Suprapubic skin (tissue), 4 donors: ENCODE measurements around the gene ZFYVE1. TPM values are rescaled to one million over a fixed set of nuclear protein-coding genes. Genes with fewer than 3 reads are reported as not detected.
"Not testable (repeated sequence)": the region's sequence is repeated elsewhere in the genome, so short reads cannot be mapped to it uniquely, and the experiment has no call there.

Source experiments
- DNase-seq, 2 donors: peaks; one replicate each; pipeline ENCODE4 v3.0.0-alpha.2; 2019; ENCODE audit warnings: low spot score in 2 of 2
- H3K27ac ChIP-seq: fragments of 200-600 bp; sonication (generic); one replicate; pipeline ENCODE4 v1.5.1; 2019
- H3K27me3 ChIP-seq: fragments of 200-600 bp; sonication (generic); one replicate; pipeline ENCODE4 v1.5.1; 2019
- H3K36me3 ChIP-seq: fragments of 200-600 bp; sonication (generic); one replicate; pipeline ENCODE4 v1.5.1; 2019
- H3K4me1 ChIP-seq: fragments of 200-600 bp; sonication (generic); one replicate; pipeline ENCODE4 v1.5.1; 2019
- H3K4me3 ChIP-seq: fragments of 200-600 bp; sonication (generic); one replicate; pipeline ENCODE4 v1.5.1; 2019; ENCODE audit warnings: mild to moderate bottlenecking
- H3K9me3 ChIP-seq: fragments of 200-600 bp; sonication (generic); one replicate; pipeline ENCODE4 v1.5.1; 2019
- EP300 ChIP-seq: sonication (generic); formaldehyde crosslinking; IDR thresholded peaks from one replicate; pipeline ENCODE4 v1.6.1; 2017; ENCODE audit warnings: antibody characterized with exemption
- POLR2A ChIP-seq, 2 donors: fragments of 450-650 bp; IDR thresholded peaks; one replicate each; pipeline ENCODE4 v1.6.1; 2017; ENCODE audit warnings: antibody characterized with exemption in 2 of 2, mild to moderate bottlenecking in 2 of 2, moderate library complexity in 2 of 2
- POLR2AphosphoS5 ChIP-seq, 3 donors: sonication (generic); formaldehyde crosslinking; IDR thresholded peaks; one replicate each; pipeline ENCODE4 v1.6.1; 2017; ENCODE audit warnings: antibody characterized with exemption in 3 of 3
- WGBS: methylation state at CpG from one replicate; pipeline ENCODE4 v1.1.5; 2018; 5-methylcytosine and 5-hydroxymethylcytosine counted together
- total RNA-seq, 4 donors: library from RNA; depleted of rRNA; stranded (reverse); fragments of >200 nt; gene quantifications; one replicate each; pipeline ENCODE4 v1.1.0, GENCODE V29; 2016
- TF ChIP-seq, protein P1 (sequence below), 2 donors: fragments of 200-600 bp in 1 of 2; fragments of 450-650 bp in 1 of 2; sonication (generic) in 1 of 2; IDR thresholded peaks; one replicate each; pipeline ENCODE4 v1.5.1; 2016 to 2019; ENCODE audit warnings: antibody characterized with exemption in 2 of 2, mild to moderate bottlenecking in 1 of 2, moderate library complexity in 1 of 2

Gene ZFYVE1
- total RNA-seq, 4 donors from 2014 or later: 17.7 to 42.9 (median 25.9) TPM

DNA sequence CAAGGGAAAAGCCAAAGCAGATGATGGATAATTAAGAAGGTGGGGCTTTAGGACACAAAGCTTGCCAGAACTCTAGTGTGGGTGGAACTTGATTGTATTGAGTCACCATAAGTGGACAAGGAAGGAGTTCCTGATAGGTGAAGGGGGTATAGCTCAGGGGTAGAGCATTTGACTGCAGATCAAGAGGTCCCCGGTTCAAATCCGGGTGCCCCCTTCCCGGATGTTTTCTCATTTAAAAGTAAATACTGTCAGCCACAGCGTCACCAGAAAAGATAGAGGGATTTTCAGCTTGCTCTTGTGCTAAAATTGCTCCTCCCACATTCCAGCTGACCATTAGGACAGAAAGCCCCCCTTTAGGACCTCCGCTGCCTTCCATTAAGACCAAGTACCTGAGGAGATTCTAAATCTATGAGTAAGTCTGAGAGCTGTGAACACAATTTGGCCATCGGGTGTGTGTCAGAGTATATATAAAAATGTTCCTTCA, 64.0 kb downstream of the ZFYVE1 start:
- Histone ChIP-seq H3K36me3 (peaks cover 33% of the 10 kb centered on the region), H3K27ac (no peak overlapping the region), H3K4me1 (no peaks in the 10 kb centered on the region), H3K9me3 (no peaks in the 10 kb centered on the region), H3K4me3 (no peak overlapping the region), H3K27me3 (no peaks in the 10 kb centered on the region)
- DNase-seq: no peak
- TF ChIP-seq POLR2A (IDR thresholded peaks at IDR 0.05) (no peak), POLR2AphosphoS5 (IDR thresholded peaks at IDR 0.05) (no peak), EP300 (no peak)
- TF ChIP-seq, protein P1, sequence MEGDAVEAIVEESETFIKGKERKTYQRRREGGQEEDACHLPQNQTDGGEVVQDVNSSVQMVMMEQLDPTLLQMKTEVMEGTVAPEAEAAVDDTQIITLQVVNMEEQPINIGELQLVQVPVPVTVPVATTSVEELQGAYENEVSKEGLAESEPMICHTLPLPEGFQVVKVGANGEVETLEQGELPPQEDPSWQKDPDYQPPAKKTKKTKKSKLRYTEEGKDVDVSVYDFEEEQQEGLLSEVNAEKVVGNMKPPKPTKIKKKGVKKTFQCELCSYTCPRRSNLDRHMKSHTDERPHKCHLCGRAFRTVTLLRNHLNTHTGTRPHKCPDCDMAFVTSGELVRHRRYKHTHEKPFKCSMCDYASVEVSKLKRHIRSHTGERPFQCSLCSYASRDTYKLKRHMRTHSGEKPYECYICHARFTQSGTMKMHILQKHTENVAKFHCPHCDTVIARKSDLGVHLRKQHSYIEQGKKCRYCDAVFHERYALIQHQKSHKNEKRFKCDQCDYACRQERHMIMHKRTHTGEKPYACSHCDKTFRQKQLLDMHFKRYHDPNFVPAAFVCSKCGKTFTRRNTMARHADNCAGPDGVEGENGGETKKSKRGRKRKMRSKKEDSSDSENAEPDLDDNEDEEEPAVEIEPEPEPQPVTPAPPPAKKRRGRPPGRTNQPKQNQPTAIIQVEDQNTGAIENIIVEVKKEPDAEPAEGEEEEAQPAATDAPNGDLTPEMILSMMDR (IDR thresholded peaks at IDR 0.05): no peak
- 61% methylated on average over 6 of the region's 6 CpGs for WGBS

DNA sequence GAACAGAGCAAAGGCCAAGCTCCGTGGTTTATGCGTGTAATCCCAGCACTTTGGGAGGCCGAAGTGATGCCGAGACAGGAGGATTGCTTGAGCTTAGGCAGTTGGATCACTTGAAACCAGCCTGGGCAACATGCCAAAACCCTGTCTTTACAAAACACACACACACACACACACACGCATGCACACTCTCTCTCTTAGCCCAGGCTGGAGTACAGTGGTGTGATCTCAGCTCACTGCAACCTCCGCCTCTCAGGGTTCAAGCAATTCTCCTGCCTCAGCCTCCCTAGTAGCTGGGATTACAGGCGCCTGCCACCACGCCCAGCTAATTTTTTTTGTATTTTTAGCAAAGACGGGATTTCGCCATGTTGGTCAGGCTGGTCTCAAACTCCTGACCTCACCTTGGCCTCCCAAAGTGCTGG, 64.6 kb downstream of the ZFYVE1 start:
- H3K4me1 ChIP-seq, H3K27ac ChIP-seq, H3K4me3 ChIP-seq, H3K9me3 ChIP-seq, H3K27me3 ChIP-seq, DNase-seq: not testable (repeated sequence)
- H3K36me3 ChIP-seq: peaks cover 38% of the 10 kb centered on the region
- 79% methylated on average over 10 of the region's 10 CpGs for WGBS

GRCh38 chr14:72961579-72962335, 65.1 kb downstream of the ZFYVE1 start:
- no peaks in the 10 kb centered on the region for H3K27me3 ChIP-seq
- WGBS: 81% methylated on average over 10 of the region's 10 CpGs

GRCh38 chr14:72961016-72961415, 65.9 kb downstream of the ZFYVE1 start:
- H3K27me3 ChIP-seq, H3K27ac ChIP-seq, H3K4me3 ChIP-seq, H3K4me1 ChIP-seq, DNase-seq, H3K9me3 ChIP-seq: not testable (repeated sequence)
- H3K36me3 ChIP-seq: peaks cover 52% of the 10 kb centered on the region
- 92% methylated on average over 4 of the region's 4 CpGs for WGBS

More at GRCh38 chr14:72961579-72962335, 65.1 kb downstream of the ZFYVE1 start:
- Histone ChIP-seq H3K27ac (no peak overlapping the region), H3K4me1 (no peaks in the 10 kb centered on the region), H3K36me3 (peaks cover 44% of the 10 kb centered on the region), H3K9me3 (no peaks in the 10 kb centered on the region), H3K4me3 (no peak overlapping the region)
- no peak for DNase-seq
- TF ChIP-seq POLR2AphosphoS5 (IDR thresholded peaks at IDR 0.05) (no peak), EP300 (no peak)

GRCh38 chr14:72958548-72958947, 68.4 kb downstream of the ZFYVE1 start:
- Histone ChIP-seq H3K36me3 (peaks cover 68% of the 10 kb centered on the region), H3K4me3 (no peak overlapping the region), H3K27me3 (no peaks in the 10 kb centered on the region), H3K9me3 (no peaks in the 10 kb centered on the region), H3K4me1 (no peaks in the 10 kb centered on the region), H3K27ac (no peak overlapping the region)
- no peak for TF ChIP-seq POLR2A (IDR thresholded peaks at IDR 0.05)
- TF ChIP-seq, protein P1 (IDR thresholded peaks at IDR 0.05): no peak
- no peak for TF ChIP-seq EP300
- TF ChIP-seq POLR2AphosphoS5 (IDR thresholded peaks at IDR 0.05): no peak
- no peak for DNase-seq
- WGBS: 88% methylated on average over 15 of the region's 15 CpGs

GRCh38 chr14:72957213-72957612, 69.7 kb downstream of the ZFYVE1 start:
- TF ChIP-seq, protein P1 (IDR thresholded peaks at IDR 0.05): no peak
- no peak for TF ChIP-seq POLR2A (IDR thresholded peaks at IDR 0.05)
- no peak for TF ChIP-seq POLR2AphosphoS5 (IDR thresholded peaks at IDR 0.05)
- TF ChIP-seq EP300: no peak
- H3K4me1 ChIP-seq: no peaks in the 10 kb centered on the region
- H3K27ac ChIP-seq: no peak overlapping the region
- no peaks in the 10 kb centered on the region for H3K9me3 ChIP-seq
- H3K36me3 ChIP-seq: peaks cover 70% of the 10 kb centered on the region
- no peaks in the 10 kb centered on the region for H3K27me3 ChIP-seq
- H3K4me3 ChIP-seq: no peak overlapping the region
- WGBS: 94% methylated on average over 3 of the region's 3 CpGs
- no peak for DNase-seq

DNA sequence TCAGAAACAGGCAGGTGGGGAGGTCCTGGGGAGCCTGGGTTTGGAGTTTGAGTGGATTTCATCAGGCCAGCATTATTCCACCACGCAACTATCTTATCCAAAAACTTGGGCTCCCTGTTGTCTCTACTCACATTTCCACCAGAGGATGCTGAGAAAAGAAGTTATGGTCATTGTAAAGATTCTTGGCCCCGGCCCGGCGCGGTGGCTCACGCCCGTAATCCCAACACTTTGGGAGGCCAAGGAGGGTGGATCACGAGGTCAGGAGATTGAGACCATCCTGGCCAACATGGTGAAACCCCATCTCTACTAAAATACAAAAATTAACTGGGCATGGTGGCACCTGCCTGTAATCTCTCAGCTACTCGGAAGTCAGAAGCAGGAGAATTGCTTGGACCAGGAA, 70.2 kb downstream of the ZFYVE1 start:
- peaks cover 71% of the 10 kb centered on the region for H3K36me3 ChIP-seq
- H3K4me1 ChIP-seq, H3K27me3 ChIP-seq, DNase-seq, H3K4me3 ChIP-seq, H3K9me3 ChIP-seq, H3K27ac ChIP-seq: not testable (repeated sequence)
- WGBS: 94% methylated on average over 9 of the region's 9 CpGs
